GM18907 (cell line): Measurements from ENCODE around the gene TMEM150A.
"Not testable (repeated sequence)": the region's sequence is repeated elsewhere in the genome, so short reads cannot be mapped to it uniquely, and the experiment has no call there.

Experiments used
- ATAC-seq: cut with Tn5 transposase; IDR thresholded peaks from one replicate; pipeline ENCODE4 v1.9.1; 2021; ENCODE audit warnings: mild to moderate bottlenecking, moderate library complexity; ENCODE audit not compliant: unreplicated experiment

The TMEM150A gene

GRCh38 chr2:85613717-85614515 lies 11.4 kb upstream of the TMEM150A start:
- no peak for ATAC-seq

- peak; percentile 76 for ATAC-seq
Measured at GRCh38 chr2:85611705-85612587, 9.4 kb upstream of the TMEM150A start, which contains the start of gene C2orf68. Gene C2orf68, minus strand, starts transcription at chr2:85612066. Its CDS starts 82 bp downstream, at chr2:85611984.

- ATAC-seq, result no peak
Measured at GRCh38 chr2:85611217-85611704, 8.8 kb upstream of the TMEM150A start.

DNA sequence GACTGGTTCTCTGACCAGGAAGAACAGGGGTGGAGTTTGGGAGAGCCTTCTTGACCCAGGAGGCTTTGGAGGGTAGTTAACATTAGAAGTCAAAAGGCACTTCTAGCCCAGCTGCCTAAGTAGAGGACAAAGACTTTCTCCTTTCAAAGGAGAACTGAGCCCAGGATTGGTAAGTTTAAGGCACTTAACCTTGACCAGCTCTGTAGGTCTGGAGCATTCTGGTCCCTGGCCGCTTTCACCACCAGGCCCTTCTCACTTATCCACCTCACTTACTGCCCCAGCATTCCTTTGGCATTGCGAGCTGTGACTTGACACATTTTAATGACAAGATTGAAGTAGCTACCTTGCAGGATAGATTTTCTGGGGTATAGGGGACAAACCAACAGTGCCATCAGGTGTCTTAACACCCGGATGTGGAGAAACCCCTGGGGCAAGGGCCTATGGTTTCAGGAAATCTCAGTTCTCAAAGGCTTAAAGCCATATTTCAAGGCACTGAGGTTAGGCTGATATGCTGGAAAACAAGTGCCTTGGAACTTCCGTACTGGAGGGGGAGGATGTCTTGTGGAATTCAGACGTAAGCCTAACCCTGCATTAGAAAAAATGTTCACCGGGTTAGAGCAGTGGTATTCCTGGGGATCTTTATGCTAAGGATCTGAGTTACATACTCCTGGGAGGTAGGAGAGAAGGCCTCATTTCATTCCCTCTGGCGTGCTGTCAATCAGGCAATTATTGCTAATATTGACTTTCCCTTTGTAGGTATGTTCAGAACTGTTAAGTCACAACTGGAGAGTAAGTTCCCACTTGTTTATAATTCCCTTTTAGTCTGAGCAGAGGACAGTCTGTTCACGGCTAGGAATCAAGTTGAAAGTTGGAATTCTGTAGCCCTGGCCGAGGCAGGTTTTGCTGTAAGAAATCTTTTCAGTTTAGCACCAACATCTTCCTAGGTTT lies 5.0 kb upstream of the TMEM150A start:
- ATAC-seq, result no peak

- no peak for ATAC-seq
Measured at GRCh38 chr2:85606116-85606455, 3.6 kb upstream of the TMEM150A start.

- ATAC-seq, result no peak
Measured at GRCh38 chr2:85605406-85606115, 3.1 kb upstream of the TMEM150A start.

DNA sequence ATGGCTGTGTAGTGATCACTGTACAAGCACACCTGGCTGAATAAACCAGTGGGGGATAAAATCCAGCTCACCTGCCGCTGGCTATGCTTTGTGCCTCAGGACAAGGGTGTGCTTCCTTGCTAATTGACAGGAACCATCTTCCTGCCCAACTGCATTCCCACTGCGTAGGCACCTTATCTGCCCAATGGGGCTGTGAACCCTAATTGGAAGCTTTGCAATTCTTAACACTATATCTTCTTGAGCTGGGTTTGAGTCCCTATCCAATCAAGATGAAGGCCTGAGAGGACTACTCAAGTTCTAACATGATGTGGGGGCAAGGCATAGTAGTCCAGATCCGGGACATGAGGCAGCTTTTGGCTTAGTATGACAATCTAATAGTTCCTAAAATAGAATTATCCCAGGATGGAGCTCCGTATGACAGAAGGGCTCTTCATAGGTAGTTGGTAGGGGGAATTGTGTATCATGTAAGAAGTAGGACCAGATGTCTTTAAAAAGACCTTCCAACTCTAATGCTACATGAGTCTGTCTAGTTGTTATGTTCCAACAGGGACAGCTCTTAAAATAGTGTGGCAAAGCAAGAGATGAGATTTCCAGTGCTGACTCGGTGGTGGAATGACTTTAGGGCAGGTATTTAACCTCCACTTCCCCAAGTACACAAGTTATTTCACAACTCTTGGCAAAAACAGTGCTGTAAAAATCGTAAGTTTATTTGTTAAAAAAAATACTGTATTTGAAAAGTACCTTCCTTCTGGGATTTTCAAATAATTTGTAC lies 2.3 kb upstream of the TMEM150A start:
- ATAC-seq, result no peak

DNA sequence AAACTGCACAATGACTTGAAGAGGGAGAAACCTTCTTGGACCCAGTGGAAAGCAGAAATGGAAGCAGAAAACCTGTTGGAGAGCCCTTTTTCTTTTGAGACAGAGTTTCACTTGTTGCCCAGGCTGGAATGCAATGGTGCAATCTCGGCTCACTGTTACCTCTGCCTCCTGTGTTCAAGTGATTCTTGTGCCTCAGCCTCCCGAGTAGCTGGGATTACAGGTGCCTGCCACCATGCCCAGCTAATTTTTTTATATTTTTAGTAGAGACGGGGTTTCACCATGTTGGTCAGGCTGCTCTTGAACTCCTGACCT lies 1.6 kb upstream of the TMEM150A start:
- ATAC-seq, result not testable (repeated sequence)

DNA sequence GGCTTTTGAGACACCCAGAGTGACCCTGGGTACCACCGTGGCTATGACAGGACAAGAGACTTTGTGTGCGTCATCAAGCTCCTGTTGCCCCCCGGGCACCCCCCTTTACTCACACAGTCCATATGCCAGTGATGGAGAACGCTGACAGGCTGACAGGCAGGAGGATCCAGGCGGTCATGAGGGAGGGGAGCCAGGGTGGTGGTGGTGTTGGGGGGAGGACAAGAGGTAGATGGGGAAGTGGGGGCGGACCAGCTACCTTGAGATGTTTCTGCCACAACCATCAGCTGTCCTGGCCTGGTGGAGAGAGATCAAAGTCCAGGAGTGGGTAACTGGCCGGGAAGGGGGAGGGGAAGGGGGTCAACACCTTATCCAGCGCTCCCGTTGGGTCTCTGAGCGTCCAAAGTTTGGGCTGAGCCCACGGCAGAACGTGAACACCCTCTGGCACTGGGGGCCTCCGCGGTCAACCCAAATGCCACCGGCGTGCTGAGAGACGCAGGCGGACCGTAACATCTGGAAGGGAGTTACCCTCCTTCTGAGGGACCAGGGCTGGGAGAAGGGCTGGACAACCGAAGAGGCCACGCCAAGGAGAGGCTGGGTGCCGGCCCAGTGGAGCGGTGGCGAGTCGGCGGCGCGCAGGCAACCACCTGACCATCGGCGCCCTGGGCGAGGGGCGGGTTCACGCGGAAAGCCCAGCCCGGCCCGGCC lies 575 bp downstream of the TMEM150A start:
- peak; percentile 42 for ATAC-seq

GRCh38 chr2:85600951-85601770 lies 1.3 kb downstream of the TMEM150A start:
- no peak for ATAC-seq

- ATAC-seq, result no peak
Measured at GRCh38 chr2:85600235-85600575, 2.3 kb downstream of the TMEM150A start.

DNA sequence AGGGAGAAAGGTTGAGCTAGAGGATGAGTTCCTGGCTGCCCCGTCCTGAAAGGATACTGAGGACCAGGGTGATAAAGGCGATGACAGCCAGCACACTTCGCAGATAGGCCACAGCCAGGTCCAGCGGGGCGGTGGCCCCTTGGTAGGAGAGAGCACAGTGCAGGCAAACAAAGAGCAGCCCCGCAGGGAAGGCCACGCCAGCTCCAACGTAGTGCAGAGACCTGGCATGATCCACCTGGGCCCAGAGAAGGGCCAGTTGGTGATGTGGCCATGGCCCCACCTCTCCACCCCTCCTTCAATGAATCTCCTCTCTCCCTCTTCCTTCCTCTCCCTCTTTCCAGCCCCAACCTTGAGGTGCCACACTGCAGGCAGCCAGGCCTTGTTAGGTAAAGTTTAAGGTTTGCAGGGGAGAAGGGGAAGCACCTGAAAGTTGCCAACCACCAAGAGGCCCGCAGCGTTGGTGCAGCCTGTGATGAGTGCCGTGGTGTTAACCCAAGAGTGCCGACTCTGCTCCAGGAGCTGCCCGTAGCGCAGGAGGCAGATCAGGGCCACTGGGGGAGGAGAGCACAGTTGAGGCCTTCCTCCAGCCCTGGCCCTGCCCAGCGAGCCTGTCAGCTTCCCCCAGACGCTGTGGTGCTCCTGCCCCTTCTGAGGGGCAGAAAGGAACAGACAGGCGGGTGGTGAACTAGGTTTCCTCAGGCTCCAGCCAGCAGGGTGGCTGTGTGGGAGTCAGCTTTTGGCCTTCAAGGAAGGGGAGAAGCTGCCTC lies 2.8 kb downstream of the TMEM150A start:
- no peak for ATAC-seq

DNA sequence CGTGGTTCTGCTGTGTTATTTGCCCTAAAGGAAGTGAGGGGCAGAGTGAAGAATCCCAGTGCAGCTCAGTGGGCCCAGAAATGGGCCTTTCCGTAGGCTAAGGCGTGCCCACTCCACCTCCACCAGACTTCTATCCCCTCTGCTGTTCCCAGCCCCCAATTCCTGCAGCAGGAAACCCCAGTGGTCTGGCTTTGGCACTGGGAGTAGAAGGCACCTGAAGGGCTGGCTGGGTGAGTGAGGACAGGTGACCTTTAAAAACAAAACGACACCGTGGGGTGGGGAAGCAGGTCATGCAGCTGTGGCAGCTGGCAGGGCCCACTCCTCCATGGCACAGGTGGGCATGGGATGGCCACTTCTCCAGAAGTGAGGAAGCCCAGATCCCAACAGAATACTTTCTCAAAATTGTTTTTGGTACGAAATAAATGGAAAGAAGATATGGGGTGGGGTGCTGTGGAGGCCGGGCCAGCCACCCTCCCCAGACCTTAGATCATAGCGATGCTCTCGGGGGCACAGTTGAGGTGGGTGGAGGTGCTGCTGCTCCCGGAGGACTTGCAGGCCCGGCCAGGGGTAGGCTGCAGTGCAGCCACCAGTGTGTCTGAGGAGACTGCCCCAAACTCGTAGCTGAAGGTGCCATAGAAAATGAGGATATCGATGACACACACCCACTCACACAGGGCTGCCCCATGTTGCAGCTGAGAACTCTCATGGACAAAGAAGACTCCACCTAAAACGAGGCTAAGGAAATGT lies 3.7 kb downstream of the TMEM150A start:
- ATAC-seq, result no peak

- ATAC-seq, result no peak
Measured at GRCh38 chr2:85597241-85597640, 5.3 kb downstream of the TMEM150A start.

DNA sequence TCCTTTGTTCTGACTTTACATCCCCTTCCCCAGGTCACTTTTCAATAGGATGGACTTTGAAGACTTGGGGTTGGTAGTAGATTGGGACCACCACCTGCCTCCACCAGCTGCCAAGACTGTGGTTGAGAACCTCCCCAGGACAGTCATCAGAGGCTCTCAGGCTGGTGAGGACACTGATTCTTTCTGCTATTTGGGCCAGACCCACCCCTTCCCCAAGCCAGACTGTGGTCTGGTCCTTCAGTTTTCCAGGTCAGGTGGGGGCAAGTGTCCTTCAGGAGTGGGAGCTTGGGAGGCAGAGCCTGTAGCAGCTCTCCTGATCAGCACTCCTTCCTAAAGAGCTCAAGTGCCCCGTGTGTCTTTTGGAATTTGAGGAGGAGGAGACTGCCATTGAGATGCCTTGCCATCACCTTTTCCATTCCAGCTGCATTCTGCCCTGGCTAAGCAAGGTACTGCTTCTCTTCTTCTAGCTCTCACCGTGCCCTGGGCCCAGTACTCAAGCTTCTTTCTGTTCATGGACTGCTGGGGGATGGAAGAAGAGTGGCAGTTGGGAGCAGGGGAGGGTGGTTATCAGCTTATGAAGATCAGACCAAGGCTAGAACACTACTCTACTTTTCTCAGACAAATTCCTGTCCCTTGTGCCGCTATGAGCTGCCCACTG lies 5.9 kb downstream of the TMEM150A start:
- ATAC-seq, result no peak

DNA sequence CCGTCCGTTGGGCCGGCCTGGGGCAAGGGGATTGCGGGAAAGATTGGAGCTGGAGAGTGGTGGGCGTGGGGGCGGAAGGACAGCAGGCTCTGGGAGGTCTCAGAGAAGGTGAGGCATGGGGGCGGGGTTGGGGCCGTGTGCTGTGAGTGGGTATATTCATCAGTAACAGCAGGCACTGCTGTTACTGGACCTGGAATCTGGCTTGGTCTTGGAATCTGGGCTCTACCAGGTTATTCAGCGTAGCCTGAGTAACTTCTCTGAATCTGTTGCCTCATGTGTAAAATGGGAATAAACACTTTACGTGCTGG lies 6.5 kb downstream of the TMEM150A start:
- ATAC-seq, result peak; percentile 4
